Right lobe of liver (tissue), 4 donors: ENCODE results near the gene TNFRSF13B.

Experiments
- CTCF ChIP-seq, 4 donors: fragments of 200-600 bp in 3 of 4; fragments of 450-650 bp in 1 of 4; IDR thresholded peaks; one replicate each; pipeline versions ENCODE4 v1.5.1 to v1.8.0; 2016 to 2022; ENCODE audit warnings: antibody characterized with exemption in 4 of 4, mild to moderate bottlenecking in 2 of 4
- POLR2A ChIP-seq: fragments of 450-650 bp; IDR thresholded peaks from one replicate; pipeline ENCODE4 v1.6.1; 2017; ENCODE audit warnings: antibody characterized with exemption, mild to moderate bottlenecking
- donor health status: DM: no; HTN: no; CAD: no.
- donor health status: DM: no; HTN: no; CAD: no.
- donor health status: DM: no; HTN: yes; CAD: no.

GRCh38 chr17:16968786-16969185 lies 3.1 kb downstream of the TNFRSF13B start:
- TF ChIP-seq CTCF (IDR thresholded peaks at IDR 0.05) (no peak), POLR2A (no peak)
